Islet precursor cell (in vitro differentiated cells): ENCODE data around the gene IRS1.

Experiments
- DNase-seq: peaks from one replicate; pipeline ENCODE4 v3.0.0-alpha.2; 2018

The IRS1 gene

GRCh38 chr2:226754821-226755604 lies 44.6 kb downstream of the IRS1 start:
- DNase-seq, result no peak

GRCh38 chr2:226752887-226753286 lies 46.7 kb downstream of the IRS1 start:
- no peak for DNase-seq

DNA sequence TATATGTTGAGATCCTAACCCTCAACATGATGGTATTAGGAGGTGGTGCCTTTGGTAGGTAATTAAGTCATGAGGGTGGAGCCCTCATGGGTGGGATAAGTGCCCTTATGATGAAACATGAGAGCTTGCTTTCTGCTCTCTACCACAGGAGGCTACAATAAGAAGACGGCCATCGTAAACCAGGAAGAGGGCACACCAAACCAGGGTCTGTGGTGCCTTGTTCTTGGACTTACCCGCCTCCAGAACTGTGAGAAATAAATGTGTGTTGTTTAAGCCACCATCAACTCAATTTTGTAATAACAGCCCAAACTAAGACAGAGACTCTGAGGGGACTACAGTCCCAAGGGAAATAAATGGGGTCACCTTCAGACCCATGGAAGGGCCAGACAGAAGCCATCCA lies 52.3 kb downstream of the IRS1 start:
- DNase-seq, result no peak

DNA sequence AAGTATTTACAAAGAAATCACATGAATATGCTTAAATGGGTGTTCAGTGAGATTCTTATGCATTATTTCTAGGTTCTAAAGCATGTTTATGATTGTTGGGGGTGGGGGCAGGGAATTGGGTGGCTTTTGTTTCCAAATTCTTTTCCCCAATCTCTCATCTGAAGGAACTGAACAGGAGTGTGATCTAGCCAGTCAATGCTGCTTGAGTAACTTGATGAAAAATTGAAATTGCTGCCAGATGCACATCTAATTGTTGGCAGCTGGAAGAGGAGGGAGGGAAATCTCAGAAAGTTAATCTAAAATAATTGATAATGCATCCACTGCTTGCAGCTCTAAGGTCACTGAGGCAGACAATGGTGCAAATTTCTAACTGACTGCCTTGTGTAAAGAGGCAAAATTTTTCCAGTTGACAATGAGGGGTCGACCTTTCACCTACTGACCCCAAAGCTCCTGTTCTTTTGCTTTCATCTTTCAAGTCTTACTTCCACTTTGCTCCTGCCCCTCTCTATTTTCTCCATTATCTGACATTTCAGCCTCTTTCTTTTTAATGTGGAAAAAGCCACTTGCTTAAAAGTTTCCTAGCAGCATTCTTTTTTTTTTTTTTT lies 53.3 kb downstream of the IRS1 start:
- no peak for DNase-seq

DNA sequence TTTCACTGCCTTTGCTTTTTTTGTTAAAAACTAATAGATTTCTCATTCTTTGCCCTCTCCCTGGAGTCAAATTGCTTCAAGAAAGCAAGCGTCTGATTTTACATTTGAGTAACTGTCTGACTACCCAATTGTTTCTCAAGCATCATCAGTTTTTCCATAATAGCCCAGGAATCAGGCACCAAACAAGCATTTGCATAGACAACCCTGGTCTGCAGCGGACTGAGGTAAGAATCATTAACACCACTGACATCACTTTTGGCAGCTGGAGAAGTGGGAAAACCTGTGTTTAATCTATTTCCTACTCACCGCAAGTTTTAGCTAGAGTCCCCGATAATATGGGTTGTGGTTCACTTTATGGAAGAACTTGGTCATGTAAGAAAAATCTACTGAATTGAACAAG lies 55.7 kb downstream of the IRS1 start:
- no peak for DNase-seq

DNA sequence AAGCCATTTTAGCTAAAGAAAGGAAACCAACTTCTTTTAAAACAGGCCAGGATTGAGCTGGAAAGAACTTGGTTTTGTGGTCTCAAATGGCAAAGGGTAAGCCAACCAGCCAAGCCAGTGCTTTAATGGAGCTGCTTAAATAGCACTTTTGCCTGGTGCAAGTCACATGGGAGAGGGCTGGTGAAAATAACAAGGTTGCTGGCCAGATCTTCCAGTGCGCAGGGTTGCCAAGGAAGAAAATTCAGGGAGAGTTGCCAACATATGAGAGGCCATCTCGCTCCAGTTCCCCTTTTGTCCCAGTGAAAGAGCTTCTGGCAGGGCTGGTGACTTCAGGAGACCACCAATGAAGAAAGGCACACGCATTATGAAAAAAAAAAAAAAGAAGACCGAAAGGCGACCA lies 57.3 kb downstream of the IRS1 start:
- DNase-seq, result no peak

DNA sequence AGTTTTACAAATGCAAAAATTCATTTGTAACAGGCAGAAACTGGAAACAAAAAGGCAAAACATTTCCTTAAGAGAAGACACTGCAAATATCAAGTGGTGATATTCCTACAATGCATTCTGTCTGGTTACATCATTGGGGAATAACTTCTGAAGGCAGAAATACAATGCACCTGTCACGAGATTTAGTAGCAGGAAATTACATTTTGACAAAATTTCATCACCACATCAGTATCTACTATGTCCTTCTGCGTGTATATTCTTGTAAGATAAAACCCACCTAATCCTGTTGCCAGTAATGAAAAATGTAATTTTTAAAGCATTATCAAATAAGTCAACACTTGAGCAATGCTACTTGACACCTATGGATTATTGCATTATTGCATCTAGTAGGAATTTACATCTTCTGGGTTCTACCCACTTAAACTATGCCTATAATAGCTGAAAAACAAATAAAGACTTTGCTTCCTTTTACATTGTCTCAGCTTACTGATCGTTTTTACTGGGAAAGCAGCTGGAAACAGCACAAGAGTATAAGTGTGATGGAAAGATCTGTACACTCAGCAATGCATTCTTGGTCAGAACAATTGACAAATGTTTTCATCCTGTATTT lies 59.5 kb downstream of the IRS1 start:
- DNase-seq, result no peak

- DNase-seq, result no peak
Observed at GRCh38 chr2:226739545-226740030, 60.0 kb downstream of the IRS1 start.

- DNase-seq, result no peak
Observed at GRCh38 chr2:226738821-226739544, 60.6 kb downstream of the IRS1 start.

- no peak for DNase-seq
Observed at GRCh38 chr2:226738191-226738820, 61.3 kb downstream of the IRS1 start.

- DNase-seq, result no peak
Observed at GRCh38 chr2:226736382-226736781, 63.2 kb downstream of the IRS1 start.

DNA sequence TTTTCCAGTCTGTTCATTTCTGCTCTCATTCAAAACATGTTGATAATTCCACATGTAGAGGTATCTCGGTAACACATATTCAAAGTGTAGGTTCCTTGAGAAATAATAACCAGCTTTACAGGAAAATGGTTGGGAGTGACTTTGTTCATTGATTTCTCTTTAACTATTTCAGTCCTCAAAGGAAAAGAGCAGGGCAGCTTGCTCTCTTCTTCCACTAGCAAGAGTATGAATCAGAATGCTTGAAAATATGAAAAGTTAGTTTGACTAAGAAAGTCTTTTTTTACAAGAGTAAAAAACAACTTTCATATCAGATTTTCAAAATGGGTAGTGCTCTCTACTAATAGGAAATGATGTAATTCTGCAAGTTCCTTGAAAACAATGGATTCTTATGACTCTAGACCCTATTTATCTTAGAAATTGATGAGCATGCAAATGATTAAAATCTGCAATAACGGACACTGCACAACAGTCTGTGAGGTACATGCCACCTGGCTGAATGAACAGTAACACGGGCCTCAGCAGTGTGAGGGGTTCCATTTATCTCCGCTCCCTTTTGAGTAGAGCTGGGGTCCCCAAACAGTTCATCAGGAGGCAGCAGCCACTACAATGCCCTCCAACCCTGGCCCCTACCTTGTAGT lies 65.6 kb downstream of the IRS1 start:
- DNase-seq, result no peak

GRCh38 chr2:226733189-226733858 lies 66.3 kb downstream of the IRS1 start:
- DNase-seq, result no peak

DNA sequence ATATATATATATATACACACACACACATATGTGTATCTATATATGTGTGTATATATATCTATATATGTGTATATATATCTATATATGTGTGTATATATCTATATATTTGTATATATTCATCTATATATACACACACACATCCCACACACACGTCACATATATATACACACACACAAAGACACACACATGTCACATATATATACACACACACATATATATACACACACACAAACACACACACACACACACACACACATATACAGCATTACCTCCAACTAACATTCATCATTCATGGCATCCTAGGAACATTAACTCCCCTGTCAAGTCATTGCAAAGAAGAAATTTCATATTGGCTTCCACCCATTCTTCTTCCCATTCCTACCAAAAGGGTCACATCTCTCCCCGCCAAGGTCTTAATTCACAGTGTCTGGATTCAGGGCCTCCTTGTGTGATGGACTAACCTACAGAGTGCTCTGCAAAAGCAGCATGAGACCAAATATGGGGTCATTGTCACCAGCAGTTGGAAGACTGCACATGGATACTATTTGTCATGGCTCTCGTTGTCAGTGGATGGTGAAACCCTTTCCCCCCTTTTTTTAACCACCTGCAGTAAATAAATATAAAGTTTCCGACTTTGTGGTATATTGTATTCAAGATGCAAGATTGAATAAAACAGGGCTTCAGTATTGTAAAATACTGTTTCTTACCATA lies 67.0 kb downstream of the IRS1 start:
- DNase-seq, result no peak

DNA sequence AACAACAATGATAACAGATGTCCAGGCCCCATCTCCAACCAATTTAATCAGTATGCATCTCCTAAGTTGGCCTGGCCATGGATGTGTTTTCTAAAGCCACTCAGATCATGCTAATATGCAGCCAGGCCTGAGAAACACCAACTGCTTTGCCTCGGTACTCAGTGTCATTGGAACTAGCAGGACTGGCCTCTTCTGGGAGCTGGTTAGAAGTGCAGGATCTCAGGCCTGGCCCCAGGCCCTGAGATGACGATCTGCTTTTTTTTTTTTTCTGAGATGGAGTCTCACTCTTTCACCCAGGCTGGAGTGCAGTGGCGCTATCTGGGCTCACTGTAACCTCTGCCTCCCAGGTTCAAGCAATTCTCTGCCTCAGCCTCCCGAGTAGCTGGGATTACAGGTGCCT lies 69.1 kb downstream of the IRS1 start:
- DNase-seq, result peak; percentile 82

- no peak for DNase-seq
Observed at GRCh38 chr2:226728996-226729395, 70.6 kb downstream of the IRS1 start.

GRCh38 chr2:226727251-226727650 lies 72.4 kb downstream of the IRS1 start:
- DNase-seq, result no peak

DNA sequence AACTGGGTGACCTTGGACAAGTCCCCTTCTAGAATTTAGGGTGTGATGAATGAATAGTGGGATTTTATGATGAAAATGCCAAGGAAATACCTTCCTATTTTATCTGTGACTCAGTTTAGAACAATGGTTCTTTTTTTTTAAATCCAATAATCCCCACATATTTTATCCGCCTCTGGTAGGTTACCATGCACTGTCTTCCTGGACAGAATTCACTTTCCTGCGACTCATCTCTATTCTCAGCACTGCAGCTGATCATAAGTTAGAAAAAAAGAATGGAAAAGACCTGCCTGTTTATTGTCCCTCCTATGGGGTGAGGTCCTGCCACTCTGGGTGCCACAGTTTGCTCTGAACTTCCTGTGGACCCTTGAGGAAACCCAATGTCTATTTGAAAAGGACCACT lies 73.1 kb downstream of the IRS1 start:
- no peak for DNase-seq

DNA sequence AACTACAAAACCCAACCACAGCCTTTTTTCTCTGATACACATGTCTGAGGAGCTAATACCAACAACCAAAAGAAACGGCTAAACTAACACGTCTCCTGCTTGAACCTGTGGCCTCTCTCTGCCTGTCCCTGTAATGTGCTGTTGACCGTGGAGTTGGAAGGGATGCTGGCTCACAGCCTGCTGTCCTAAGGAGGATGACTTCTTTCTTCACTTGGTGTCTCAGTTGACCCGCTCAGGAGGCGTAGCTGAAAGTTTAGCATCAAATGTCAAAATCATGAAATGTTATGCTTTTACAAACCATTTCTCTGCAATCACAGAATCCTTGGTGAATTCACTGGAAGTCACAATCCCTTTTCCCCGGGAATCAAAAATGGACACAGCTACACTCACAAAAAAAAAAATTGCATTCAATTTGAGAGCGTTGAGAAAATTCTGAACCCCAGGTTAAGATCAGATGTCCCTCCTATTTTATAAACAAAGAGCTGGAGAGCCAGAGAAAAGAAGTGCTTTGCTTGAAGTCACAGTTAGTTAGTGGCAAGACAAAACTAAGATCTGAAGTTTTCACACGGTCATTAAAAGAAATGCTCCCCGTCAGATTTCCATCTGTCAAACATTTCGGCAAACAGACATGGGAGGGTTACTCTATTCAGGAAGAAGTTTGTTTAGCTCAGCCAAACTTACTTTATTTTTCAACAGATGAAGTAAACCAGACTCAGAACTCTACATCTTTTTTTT lies 74.3 kb downstream of the IRS1 start:
- DNase-seq, result no peak

GRCh38 chr2:226721541-226721940 lies 78.1 kb downstream of the IRS1 start:
- DNase-seq, result peak; percentile 70

- DNase-seq, result peak; percentile 61
Observed at GRCh38 chr2:226720948-226721347, 78.7 kb downstream of the IRS1 start.
